NCI-H1436 treated with DMSO at 0.1 percent for 48 hours (cell line): ENCODE measurements around the gene FOSL2.

ENCODE experiments used
- DNase-seq: peaks from one replicate; lab custom pipeline; 2025; lab: John Stamatoyannopoulos, UW

The FOSL2 gene

DNA sequence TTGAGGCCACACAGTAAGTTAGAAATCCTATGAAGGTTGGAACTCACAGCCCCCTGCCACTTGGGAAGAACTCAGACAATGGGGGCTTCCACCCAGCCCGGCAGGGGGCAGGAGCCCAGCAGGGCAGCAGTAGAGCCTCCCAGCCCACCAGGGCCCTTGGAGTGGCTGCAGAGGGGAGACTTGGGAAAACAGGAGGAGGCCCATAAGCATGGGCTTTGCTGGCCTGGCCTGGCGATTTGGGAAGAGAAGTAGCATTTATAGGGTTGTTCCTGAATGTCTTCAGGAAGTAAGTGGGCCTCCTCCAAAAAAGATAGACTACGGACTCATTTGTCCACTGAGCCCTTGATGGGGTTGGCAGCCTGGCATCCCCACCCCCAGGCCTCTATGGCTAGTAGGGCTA lies 17.4 kb upstream of the FOSL2 start:
- no peak for DNase-seq

DNA sequence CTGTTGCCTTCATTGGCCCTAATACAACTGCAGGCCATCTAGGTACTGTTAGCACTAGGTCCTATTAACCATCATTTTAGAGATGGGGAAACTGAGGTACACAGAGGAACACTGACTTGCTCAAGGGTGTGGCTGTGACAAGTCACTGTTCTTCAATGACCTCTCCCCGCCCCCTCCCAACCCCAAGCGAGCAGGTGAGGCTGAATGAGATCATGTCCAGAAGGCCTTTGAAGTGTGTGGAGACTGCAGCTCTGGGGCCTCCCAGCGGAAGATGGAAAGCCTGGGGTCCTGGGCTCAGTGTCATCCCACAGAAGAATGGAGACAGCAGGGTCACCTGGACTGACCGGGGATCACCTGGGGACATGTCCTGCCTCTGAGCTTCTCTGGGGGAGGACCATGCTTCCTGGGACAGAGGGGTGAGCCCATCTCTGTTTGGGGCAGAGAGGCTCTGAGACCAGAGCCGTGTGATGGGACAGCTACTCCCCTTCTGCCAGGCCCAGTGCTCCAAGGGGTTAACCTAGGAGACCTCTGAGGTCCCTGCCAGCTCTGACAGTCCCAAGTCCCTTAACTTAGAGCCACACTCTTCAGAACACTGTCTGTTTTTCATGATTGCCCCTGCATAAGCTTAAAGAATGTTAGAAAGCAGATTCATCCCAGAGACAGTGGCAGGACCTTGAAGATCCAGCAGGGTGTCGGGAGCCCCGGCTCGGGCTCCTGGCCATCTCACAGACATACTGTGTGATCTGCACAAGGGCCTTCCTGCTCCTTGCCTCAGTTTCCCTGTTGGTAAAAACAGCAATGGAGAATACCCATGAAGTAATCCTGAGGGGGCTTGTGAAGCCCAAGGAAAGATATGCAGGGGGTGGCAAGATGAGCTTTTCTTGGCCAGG lies 16.7 kb upstream of the FOSL2 start:
- no peak for DNase-seq

DNA sequence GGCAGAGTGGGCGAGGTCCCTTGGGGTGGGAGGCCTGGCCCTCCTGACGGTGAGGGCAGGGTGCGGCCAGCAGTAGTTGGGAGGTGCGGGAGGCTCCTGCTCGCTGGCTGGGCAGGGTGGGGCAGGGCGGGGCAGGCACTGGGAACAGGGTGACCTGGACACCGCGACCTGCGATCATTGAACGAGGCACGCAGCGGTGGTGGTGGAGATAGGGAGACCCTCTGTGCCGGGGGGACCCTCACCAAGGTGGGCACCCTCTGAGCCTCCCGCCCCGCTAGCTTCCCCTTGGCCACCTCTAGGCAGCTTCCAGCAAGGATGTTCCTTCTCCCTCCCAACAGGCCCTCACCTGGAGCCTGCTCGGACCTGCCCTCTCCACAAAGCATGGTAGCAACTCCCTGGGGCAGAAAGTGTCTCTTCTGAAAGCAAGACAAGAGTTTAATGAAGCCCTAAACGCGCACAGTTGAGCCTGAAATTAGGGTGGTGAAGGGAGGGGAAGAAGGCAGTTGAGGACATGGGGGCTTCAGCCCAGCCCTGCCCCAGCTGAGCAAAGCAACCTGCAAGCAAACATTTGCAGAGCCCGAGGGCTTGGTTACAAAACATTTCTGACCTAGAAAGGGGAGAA lies 15.4 kb upstream of the FOSL2 start:
- no peak for DNase-seq

GRCh38 chr2:28377984-28378678 lies 14.5 kb upstream of the FOSL2 start:
- no peak for DNase-seq

- no peak for DNase-seq
Observed at GRCh38 chr2:28378679-28379584, 13.7 kb upstream of the FOSL2 start.

GRCh38 chr2:28380219-28380618 lies 12.4 kb upstream of the FOSL2 start:
- DNase-seq = no peak

GRCh38 chr2:28381225-28382180 lies 11.2 kb upstream of the FOSL2 start:
- DNase-seq = no peak

- DNase-seq = no peak
Observed at GRCh38 chr2:28382755-28383154, 9.9 kb upstream of the FOSL2 start.

DNA sequence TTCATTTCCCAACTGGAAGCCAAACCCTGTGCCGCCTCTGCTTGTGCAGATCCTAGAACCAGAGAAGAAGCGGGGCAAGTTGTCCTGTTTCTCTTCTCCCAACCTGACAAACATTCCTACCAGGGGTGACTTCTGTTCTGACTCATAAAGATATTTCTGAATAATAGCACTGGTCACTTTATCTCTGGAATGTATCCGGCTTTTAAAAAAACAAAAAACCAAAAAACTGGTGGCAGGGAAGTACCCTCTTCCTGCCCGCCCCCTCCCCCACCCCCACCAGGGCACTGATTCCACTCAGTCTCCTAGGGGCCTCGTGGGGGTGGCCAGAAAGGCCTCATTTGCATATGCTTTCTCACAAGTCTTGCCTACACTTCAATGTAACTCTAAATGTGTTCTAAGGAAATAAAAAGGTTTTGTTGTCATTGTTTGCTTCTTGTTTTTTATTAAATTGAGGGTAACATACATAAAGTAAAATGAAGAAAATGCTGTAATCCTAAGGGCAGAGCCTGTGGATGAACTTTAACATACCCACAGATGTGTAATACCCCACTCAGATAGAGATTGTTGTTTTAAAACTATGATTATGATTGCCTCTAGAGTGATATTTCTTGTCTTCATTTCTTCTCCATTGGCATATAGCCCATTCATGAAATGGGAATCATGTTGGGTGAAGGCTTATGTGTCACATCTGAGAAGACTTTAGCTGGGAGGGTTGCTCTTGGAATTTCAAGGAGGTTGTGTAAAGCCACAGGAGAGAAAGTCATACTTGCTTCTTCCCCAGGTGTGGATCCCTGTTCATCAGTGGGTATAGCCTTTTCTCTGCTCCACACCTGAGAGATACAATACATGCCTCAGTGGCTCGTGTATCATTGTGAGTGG lies 5.3 kb upstream of the FOSL2 start:
- no peak for DNase-seq

- no peak for DNase-seq
Observed at GRCh38 chr2:28389399-28390240, 3.0 kb upstream of the FOSL2 start.

DNA sequence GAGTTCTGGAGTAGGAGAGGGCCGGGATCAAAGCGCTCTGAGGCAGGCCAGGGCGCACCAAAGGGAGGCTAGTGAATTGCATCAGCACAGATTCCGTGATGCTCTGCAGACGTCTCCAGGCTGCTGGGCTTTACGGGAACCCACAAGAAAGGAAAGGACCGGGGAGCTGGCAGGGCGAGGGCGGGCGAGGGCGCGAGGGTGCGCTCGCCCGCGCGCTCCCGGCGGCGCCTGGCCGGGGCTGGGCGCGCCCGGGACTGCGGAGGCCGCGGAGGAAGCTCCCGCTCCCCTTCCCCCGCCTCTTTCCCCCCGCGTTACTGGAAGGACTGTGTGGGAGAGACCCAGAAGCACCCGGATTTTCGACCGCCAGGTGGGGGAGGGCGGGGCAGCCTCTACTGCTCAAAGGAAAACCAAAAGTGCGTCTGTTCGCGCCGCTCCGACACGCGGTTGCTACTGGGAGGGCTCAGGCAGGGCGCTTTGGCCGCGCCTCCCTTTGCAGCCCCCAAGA lies 2.4 kb upstream of the FOSL2 start:
- DNase-seq = no peak

DNA sequence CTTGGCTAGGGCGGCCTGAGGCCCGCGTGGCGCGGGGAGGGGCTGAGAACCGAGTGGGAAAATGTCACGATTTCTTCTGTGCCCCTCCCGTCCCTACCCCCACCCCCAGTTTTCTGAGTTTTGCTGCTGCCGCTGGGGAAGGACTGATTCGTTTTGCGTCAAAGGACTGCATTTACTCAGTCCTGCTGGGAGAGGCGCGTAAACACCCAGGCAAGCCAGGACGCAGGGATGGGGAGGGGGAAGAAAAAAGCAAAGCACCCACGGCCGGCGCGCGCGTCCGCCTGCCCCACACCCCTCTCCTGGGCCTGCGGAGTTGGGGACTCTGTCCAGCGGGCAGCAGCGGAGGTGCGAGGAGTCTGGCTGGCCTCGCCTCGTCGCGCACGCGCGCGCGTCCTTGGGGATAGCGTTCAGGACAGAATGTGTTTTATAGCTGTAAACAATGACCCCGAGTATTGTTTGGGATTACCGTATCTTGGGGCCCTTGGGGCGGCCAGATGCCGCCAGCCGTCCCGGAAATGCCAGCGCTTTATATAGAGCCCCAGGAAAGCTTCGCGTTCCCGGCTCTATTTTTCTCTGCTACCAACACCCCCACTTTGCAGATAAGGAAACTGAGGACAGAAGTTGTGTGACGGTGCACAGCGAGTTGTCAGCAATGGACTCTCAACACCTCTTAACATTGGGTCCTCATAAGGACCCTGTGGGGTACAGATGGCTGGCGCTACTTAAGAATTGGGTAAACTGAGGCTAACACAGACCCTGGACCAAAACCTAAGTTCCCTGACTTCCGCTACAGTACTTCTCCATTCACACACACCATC lies 1.7 kb upstream of the FOSL2 start:
- no peak for DNase-seq

GRCh38 chr2:28391564-28392296 lies 928 bp upstream of the FOSL2 start:
- DNase-seq = peak; percentile 30

DNA sequence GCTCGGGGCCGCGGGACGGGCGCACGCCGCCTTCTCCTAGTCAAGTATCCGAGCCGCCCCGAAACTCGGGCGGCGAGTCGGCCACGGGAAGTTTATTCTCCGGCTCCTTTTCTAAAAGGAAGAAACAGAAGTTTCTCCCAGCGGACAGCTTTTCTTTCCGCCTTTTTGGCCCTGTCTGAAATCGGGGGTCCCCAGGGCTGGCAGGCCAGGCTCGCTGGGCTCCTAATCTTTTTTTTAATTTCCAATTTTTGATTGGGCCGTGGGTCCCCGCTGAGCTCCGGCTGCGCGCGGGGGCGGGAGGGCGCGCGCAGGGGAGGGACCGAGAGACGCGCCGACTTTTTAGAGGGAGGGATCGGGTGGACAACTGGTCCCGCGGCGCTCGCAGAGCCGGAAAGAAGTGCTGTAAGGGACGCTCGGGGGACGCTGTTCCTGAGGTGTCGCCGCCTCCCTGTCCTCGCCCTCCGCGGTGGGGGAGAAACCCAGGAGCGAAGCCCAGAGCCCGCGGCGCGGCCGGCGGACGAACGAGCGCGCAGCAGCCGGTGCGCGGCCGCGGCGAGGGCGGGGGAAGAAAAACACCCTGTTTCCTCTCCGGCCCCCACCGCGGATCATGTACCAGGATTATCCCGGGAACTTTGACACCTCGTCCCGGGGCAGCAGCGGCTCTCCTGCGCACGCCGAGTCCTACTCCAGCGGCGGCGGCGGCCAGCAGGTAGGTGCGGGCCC lies 617 bp downstream of the FOSL2 start:
- no peak for DNase-seq

DNA sequence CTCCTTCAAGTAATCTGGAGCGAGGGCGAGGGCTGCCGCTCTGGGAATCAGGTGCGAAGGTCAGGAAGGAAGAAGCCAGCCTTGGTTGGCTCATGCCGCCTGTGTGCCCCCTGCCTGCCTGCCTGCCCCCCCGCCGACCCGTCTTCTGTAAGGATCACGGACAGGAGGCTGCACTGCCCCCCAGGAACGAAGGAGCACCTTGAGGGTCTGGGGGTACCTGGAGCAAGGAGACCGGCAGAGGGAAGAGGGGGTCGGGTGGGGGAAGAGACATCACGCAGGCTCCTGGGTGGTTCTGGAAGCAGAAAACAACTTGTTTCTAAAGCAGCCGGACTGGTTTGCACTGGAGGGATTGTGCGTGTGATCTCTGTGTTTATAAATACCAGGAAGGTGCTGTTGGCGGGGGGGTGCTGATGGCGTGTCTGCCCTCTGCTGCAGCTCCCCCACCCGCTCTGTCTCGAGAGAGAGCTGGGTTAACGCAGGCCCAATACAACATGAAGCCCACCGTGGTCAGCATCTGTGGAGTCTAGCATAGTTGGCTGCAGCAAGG lies 1.7 kb downstream of the FOSL2 start:
- DNase-seq = no peak

- no peak for DNase-seq
Observed at GRCh38 chr2:28394997-28395333, 2.3 kb downstream of the FOSL2 start.
